Heart left ventricle (tissue), 13 donors: ENCODE results near the gene SELENOO.

Experiments
- POLR2A ChIP-seq, 2 donors: fragments of 450-650 bp; IDR thresholded peaks; one replicate each; pipeline ENCODE4 v1.6.1; 2017; ENCODE audit warnings: antibody characterized with exemption in 2 of 2, mild to moderate bottlenecking in 2 of 2, moderate library complexity in 2 of 2
- TF ChIP-seq, protein P1 (sequence below), 12 donors: fragments of 200-600 bp; sonication (generic) in 4 of 12; IDR thresholded peaks; one replicate each; pipeline versions ENCODE4 v1.5.0 to v1.8.0; 2018 to 2022; ENCODE audit warnings: antibody characterized with exemption in 12 of 12, mild to moderate bottlenecking in 5 of 12
- donor health status: ischemic (EF 13 %, LVEDD 7.1; RV severe dilation, severe dysfunction).
- donor health status: DM: no; HTN: yes; CAD: no.
- donor health status: DM: no; HTN: no; CAD: no.
- donor health status: ischemic (EF 25% LVEDD 6.9; RV normal size, moderate dysfunction).
- donor health status: ischemic (EF 25% LVEDD 5.7; RV mildly dilated, moderate dysfunction).
- donor health status: ischemic (EF 35%, LVEDD 5.7; RV mildly dilated, moderate dysfunction).
- donor health status: nonischemic (EF 11% LVEDD 7.7; RV severe dilation, severe dysfunction).
- donor health status: DM: yes; HTN: yes; CAD: no.
- donor health status: PGD.
- donor health status: ischemic (EF 29% LVEDD 5.4; RV normal size, mild dysfunction).
- donor health status: nonischemic (EF 23%, LVEDD 6.1; RV moderate dilation, normal function).

DNA sequence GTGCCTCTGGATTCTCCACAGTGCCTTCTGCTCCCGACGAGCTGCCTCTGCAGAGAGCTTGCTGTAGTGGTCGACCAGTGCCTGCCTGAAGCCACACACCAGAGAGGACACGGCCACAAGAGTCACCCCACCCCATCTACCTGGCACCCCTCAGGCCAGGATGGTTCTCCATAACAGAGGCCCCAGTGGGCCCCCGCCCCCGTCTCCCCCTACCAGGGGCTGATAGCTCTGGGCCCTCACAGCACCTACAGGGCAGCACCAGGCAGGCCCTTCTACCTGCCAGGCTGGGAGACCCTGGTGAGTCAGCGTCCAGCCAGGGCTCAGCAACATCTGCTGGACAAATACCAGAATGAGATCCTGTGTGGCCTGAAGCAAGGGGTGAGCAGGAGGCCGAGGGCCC, 21.7 kb downstream of the SELENOO start:
- TF ChIP-seq, protein P1, sequence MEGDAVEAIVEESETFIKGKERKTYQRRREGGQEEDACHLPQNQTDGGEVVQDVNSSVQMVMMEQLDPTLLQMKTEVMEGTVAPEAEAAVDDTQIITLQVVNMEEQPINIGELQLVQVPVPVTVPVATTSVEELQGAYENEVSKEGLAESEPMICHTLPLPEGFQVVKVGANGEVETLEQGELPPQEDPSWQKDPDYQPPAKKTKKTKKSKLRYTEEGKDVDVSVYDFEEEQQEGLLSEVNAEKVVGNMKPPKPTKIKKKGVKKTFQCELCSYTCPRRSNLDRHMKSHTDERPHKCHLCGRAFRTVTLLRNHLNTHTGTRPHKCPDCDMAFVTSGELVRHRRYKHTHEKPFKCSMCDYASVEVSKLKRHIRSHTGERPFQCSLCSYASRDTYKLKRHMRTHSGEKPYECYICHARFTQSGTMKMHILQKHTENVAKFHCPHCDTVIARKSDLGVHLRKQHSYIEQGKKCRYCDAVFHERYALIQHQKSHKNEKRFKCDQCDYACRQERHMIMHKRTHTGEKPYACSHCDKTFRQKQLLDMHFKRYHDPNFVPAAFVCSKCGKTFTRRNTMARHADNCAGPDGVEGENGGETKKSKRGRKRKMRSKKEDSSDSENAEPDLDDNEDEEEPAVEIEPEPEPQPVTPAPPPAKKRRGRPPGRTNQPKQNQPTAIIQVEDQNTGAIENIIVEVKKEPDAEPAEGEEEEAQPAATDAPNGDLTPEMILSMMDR (IDR thresholded peaks at IDR 0.05), result no peak
- no peak for TF ChIP-seq POLR2A (IDR thresholded peaks at IDR 0.05)
